HepG2 (cell line): Measurements from ENCODE around the gene B3GNT7. TPM values are rescaled to one million over a fixed set of nuclear protein-coding genes. Genes with fewer than 3 reads are reported as not detected.

Experiments
- DMTF1 ChIP-seq: sonication (generic); formaldehyde crosslinking; IDR thresholded peaks from 2 replicates; pipeline ENCODE4 v1.4.0; 2020; ENCODE audit warnings: mild to moderate bottlenecking, missing genetic modification reagents
- EED ChIP-seq: sonication (generic); formaldehyde crosslinking; IDR thresholded peaks from 2 replicates; pipeline ENCODE4 v1.5.0; 2020; ENCODE audit warnings: mild to moderate bottlenecking, missing genetic modification reagents
- NBN ChIP-seq: fragments of 450-650 bp; conservative IDR thresholded peaks from 2 replicates; pipeline ENCODE4 v1.6.1; 2017
- RAD21 ChIP-seq: fragments of 450-650 bp; formaldehyde crosslinking; IDR thresholded peaks from 2 replicates; pipeline ENCODE4 v1.5.0; 2020; ENCODE audit warnings: mild to moderate bottlenecking
- REL ChIP-seq: sonication (generic); formaldehyde crosslinking; conservative IDR thresholded peaks from 2 replicates; pipeline ENCODE4 v1.8.0; 2022; ENCODE audit warnings: mild to moderate bottlenecking, missing genetic modification reagents, moderate library complexity
- STAG1 ChIP-seq: sonication (generic); formaldehyde crosslinking; IDR thresholded peaks from 2 replicates; pipeline ENCODE4 v1.4.0; 2020; ENCODE audit warnings: missing genetic modification reagents
- TGIF2 ChIP-seq: IDR thresholded peaks from 2 replicates; pipeline ENCODE4 v1.6.1; 2016; ENCODE audit warnings: control low read depth, missing compliant biosample characterization
- ZNF17 ChIP-seq: sonication (generic); formaldehyde crosslinking; IDR thresholded peaks from 2 replicates; pipeline ENCODE4 v1.5.0; 2020; ENCODE audit warnings: mild to moderate bottlenecking, missing genetic modification reagents
- ZNF468 ChIP-seq: sonication (generic); formaldehyde crosslinking; IDR thresholded peaks from 2 replicates; pipeline ENCODE4 v1.8.0; 2022; ENCODE audit warnings: mild to moderate bottlenecking, moderate library complexity, missing genetic modification reagents
- polyA plus RNA-seq, 8 experiments: library from polyadenylated mRNA; depleted of rRNA in 3 of 8; stranded (reverse) in 7 of 8; unstranded in 1 of 8; fragments of >200 nt; fragmentation: Illumina TruSeq in 4 of 8; extraction: Trizol in 4 of 8; gene quantifications; 2 replicates each; pipeline versions ENCODE4 v1.2.1 to v1.2.3, GENCODE V29; 2011 to 2016; ENCODE audit warnings: low read depth in 4 of 8, missing spikeins in 1 of 8, mixed read lengths in 1 of 8; ENCODE audit not compliant: insufficient read depth in 1 of 8
- total RNA-seq, 5 experiments: library from RNA; depleted of rRNA; stranded (reverse); fragments of >200 nt; fragmentation: Illumina TruSeq; extraction: Trizol; gene quantifications; 2 replicates each; pipeline ENCODE4 v1.2.3, GENCODE V29; 2016; ENCODE audit warnings: low read depth in 1 of 5
- TF ChIP-seq, protein P1 (sequence below): sonication (generic); formaldehyde crosslinking; IDR thresholded peaks from 2 replicates; pipeline ENCODE4 v1.5.0; 2020; ENCODE audit warnings: mild to moderate bottlenecking, missing genetic modification reagents, moderate library complexity
- TF ChIP-seq, protein P2 (sequence below): sonication (generic); formaldehyde crosslinking; IDR thresholded peaks from 2 replicates; pipeline ENCODE4 v1.5.0; 2020; ENCODE audit warnings: missing genetic modification reagents

The B3GNT7 gene
- total and polyA plus RNA-seq, 2 of the 13 experiments (the other 11 are each of a cell fraction or from before 2014, with no cell fraction given), result 0.04 to 0.24 TPM

DNA sequence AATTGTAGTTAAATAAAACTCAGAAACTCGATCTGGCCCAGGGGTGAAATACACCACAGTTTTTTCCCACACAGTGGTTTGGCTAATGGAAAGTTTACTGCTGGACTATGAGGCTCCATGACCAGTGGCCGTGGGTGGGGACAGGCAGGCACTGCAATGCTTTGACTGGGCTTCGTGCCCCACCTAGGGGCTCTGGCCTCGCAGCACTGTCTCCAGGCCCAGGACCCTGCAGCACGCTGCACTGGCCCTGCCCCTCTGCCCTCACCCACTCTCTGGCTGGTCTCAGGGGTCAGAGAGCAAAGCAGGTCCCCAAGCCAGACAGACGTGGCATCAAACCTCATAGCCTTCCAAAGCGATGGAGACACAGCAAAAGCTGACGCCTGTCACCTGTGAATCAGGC lies 13.4 kb upstream of the B3GNT7 start (continued):
- TF ChIP-seq, protein P1, sequence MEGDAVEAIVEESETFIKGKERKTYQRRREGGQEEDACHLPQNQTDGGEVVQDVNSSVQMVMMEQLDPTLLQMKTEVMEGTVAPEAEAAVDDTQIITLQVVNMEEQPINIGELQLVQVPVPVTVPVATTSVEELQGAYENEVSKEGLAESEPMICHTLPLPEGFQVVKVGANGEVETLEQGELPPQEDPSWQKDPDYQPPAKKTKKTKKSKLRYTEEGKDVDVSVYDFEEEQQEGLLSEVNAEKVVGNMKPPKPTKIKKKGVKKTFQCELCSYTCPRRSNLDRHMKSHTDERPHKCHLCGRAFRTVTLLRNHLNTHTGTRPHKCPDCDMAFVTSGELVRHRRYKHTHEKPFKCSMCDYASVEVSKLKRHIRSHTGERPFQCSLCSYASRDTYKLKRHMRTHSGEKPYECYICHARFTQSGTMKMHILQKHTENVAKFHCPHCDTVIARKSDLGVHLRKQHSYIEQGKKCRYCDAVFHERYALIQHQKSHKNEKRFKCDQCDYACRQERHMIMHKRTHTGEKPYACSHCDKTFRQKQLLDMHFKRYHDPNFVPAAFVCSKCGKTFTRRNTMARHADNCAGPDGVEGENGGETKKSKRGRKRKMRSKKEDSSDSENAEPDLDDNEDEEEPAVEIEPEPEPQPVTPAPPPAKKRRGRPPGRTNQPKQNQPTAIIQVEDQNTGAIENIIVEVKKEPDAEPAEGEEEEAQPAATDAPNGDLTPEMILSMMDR (CRISPR knock-in tag), result peak; percentile 67
- peak; percentile 56 for TF ChIP-seq RAD21 (CRISPR knock-in tag)
- TF ChIP-seq REL (CRISPR knock-in tag), result no peak
- TF ChIP-seq, protein P2, sequence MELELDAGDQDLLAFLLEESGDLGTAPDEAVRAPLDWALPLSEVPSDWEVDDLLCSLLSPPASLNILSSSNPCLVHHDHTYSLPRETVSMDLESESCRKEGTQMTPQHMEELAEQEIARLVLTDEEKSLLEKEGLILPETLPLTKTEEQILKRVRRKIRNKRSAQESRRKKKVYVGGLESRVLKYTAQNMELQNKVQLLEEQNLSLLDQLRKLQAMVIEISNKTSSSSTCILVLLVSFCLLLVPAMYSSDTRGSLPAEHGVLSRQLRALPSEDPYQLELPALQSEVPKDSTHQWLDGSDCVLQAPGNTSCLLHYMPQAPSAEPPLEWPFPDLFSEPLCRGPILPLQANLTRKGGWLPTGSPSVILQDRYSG, result no peak
- TF ChIP-seq DMTF1, result no peak
- peak; percentile 70 for TF ChIP-seq STAG1 (CRISPR knock-in tag)
- no peak for TF ChIP-seq ZNF468
- no peak for TF ChIP-seq TGIF2 (CRISPR knock-in tag)
- no peak for TF ChIP-seq NBN
- TF ChIP-seq ZNF17 (CRISPR knock-in tag), result no peak
- TF ChIP-seq EED (CRISPR knock-in tag), result no peak
